Adipose tissue (tissue), 3 donors: ENCODE results near the gene PHF2. TPM values are rescaled to one million over a fixed set of nuclear protein-coding genes. Genes with fewer than 3 reads are reported as not detected.

Source experiments
- H3K27ac ChIP-seq: one replicate; pipeline ENCODE4 v1.5.1; 2013; ENCODE audit warnings: low read depth, low read length
- WGBS, 3 donors: extraction: QIAGEN DNeasy Blood & Tissue Kit; methylation state at CpG; one replicate each; pipeline ENCODE4 v1.1.7; 2013; 5-methylcytosine and 5-hydroxymethylcytosine counted together
- polyA plus RNA-seq, 3 donors: library from polyadenylated mRNA; stranded (reverse); fragments of 200-250 nt; gene quantifications; one replicate each; pipeline ENCODE4 v1.2.3, GENCODE V29; 2013
- donor health status: healthy with polysubstance abuse.
- donor health status: Bipolar disorder and iron deficiency.
- donor health status: healthy.

The PHF2 gene
- polyA plus RNA-seq, 3 donors: 9.5 to 25.1 (median 17.6) TPM

GRCh38 chr9:93614830-93615468 is 38.6 kb downstream of the PHF2 start:
- no peak overlapping the region for H3K27ac ChIP-seq
- 81 to 90% (median 86%) methylated on average over 5 of the region's 5 CpGs for WGBS, 3 donors

- no peak overlapping the region for H3K27ac ChIP-seq
- WGBS, 3 donors: 62 to 90% (median 81%) methylated on average over 2 of the region's 2 CpGs
Measured at GRCh38 chr9:93616044-93616443, 39.7 kb downstream of the PHF2 start.

- H3K27ac ChIP-seq: no peak overlapping the region
- WGBS, 3 donors: 71 to 86% (median 73%) methylated on average over 6 of the region's 6 CpGs
Measured at GRCh38 chr9:93617273-93617672, 40.9 kb downstream of the PHF2 start.

GRCh38 chr9:93619272-93619775 is 42.9 kb downstream of the PHF2 start:
- WGBS, 3 donors: 90 to 93% (median 91%) methylated on average over 19 of the region's 19 CpGs
- no peak overlapping the region for H3K27ac ChIP-seq

- 80 to 90% (median 88%) methylated on average over 8 of the region's 8 CpGs for WGBS, 3 donors
- no peak overlapping the region for H3K27ac ChIP-seq
Measured at GRCh38 chr9:93620041-93620506, 43.7 kb downstream of the PHF2 start.

GRCh38 chr9:93620881-93621820 is 44.8 kb downstream of the PHF2 start:
- no peak overlapping the region for H3K27ac ChIP-seq
- 66 to 85% (median 79%) methylated on average over 14 of the region's 14 CpGs for WGBS, 3 donors

- WGBS, 3 donors: 93 to 96% (median 94%) methylated on average over 4 of the region's 4 CpGs
- H3K27ac ChIP-seq: no peak overlapping the region
Measured at GRCh38 chr9:93621922-93622321, 45.5 kb downstream of the PHF2 start.

GRCh38 chr9:93622691-93623090 is 46.3 kb downstream of the PHF2 start:
- no peak overlapping the region for H3K27ac ChIP-seq
- 83 to 96% (median 90%) methylated on average over 2 of the region's 2 CpGs for WGBS, 3 donors

GRCh38 chr9:93623753-93624152 is 47.4 kb downstream of the PHF2 start:
- WGBS, 3 donors: 85 to 91% (median 86%) methylated on average over 3 of the region's 3 CpGs
- no peak overlapping the region for H3K27ac ChIP-seq

- WGBS, 3 donors: 89 to 95% (median 93%) methylated on average over 6 of the region's 6 CpGs
- H3K27ac ChIP-seq: no peak overlapping the region
Measured at GRCh38 chr9:93624431-93624834, 48.0 kb downstream of the PHF2 start.

- H3K27ac ChIP-seq: no peak overlapping the region
Measured at GRCh38 chr9:93624977-93625376, 48.6 kb downstream of the PHF2 start.

GRCh38 chr9:93629920-93630319 is 53.5 kb downstream of the PHF2 start:
- H3K27ac ChIP-seq: no peak overlapping the region
- 91 to 95% (median 94%) methylated on average over 11 of the region's 11 CpGs for WGBS, 3 donors

GRCh38 chr9:93630806-93631411 is 54.5 kb downstream of the PHF2 start:
- WGBS, 3 donors: 92 to 93% (median 93%) methylated on average over 7 of the region's 7 CpGs
- H3K27ac ChIP-seq: no peak overlapping the region

GRCh38 chr9:93633492-93634221 is 57.3 kb downstream of the PHF2 start:
- H3K27ac ChIP-seq: no peak overlapping the region
- 76 to 90% (median 89%) methylated on average over 19 of the region's 19 CpGs for WGBS, 3 donors

- WGBS, 3 donors: 78 to 92% (median 86%) methylated on average over 10 of the region's 10 CpGs
- no peak overlapping the region for H3K27ac ChIP-seq
Measured at GRCh38 chr9:93634311-93635185, 58.2 kb downstream of the PHF2 start.

- WGBS, 3 donors: 90 to 95% (median 92%) methylated on average over 13 of the region's 13 CpGs
- H3K27ac ChIP-seq: no peak overlapping the region
Measured at GRCh38 chr9:93635186-93636107, 59.1 kb downstream of the PHF2 start.
